Endothelial cell of umbilical vein (primary cell): ENCODE results near the gene C1QC.

ENCODE experiments used
- CTCF ChIP-seq, 2 donors: IDR thresholded peaks; 1 replicate in 1 of 2; 2 replicates in 1 of 2; pipeline ENCODE4 v1.5.1; 2011; ENCODE audit warnings: low read length in 2 of 2, mild to moderate bottlenecking in 2 of 2, moderate library complexity in 2 of 2, control low read depth in 1 of 2, inconsistent platforms in 1 of 2, low read depth in 1 of 2; ENCODE audit not compliant: insufficient read depth in 1 of 2; ENCODE audit errors: extremely low read depth in 1 of 2
- EZH2 ChIP-seq: IDR thresholded peaks from 2 replicates; pipeline ENCODE4 v1.6.1; 2012; ENCODE audit warnings: borderline replicate concordance, low read depth, mild to moderate bottlenecking, moderate library complexity, low read length, inconsistent platforms; ENCODE audit not compliant: severe bottlenecking
- POLR2A ChIP-seq: IDR thresholded peaks from 2 replicates; pipeline ENCODE4 v1.6.1; 2012; ENCODE audit warnings: low read depth, mild to moderate bottlenecking, control low read depth, low read length
- POLR2AphosphoS5 ChIP-seq: IDR thresholded peaks from 2 replicates; pipeline ENCODE4 v1.6.1; 2012; ENCODE audit warnings: low read depth, mild to moderate bottlenecking, control low read depth, low read length, moderate library complexity; ENCODE audit not compliant: insufficient read depth

GRCh38 chr1:22627331-22627730, 16.1 kb upstream of the C1QC start:
- no peak for TF ChIP-seq CTCF (IDR thresholded peaks at IDR 0.05; ENCODE audit: extremely low read depth in 1 of 2, insufficient read depth in 1 of 2, low read depth in 1 of 2, low read length in 2 of 2)
- no peak for TF ChIP-seq POLR2AphosphoS5
- TF ChIP-seq POLR2A = no peak
- no peak for TF ChIP-seq EZH2
